ENCODE results near the gene PPP2R5C. TPM values are rescaled to one million over a fixed set of nuclear protein-coding genes. Genes with fewer than 3 reads are reported as not detected.

The PPP2R5C gene
- polyA plus RNA-seq, 1 donor from 2014 or later, result 111 TPM

DNA sequence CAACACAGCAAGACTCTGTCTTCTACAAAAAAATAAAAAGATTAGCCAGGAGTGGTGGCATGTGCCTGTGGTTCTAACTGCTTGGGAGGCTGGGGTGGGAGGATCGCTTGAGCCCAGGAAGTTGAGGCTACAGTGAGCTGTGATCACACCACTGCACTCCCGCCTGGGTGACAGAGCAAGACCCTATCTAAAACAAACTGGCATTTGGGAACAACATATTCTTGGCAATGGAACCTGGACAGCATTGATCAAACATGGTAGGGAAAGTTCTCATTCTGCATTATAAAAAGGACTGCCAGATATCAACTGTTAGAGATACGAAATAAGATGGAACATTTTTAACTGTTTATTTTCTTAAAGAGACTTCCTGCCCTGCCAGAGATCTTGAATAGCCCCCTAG, 81.5 kb downstream of the PPP2R5C start:
- H4K20me1 ChIP-seq (ENCODE audit: insufficient read depth), result peaks cover 2% of the 10 kb centered on the region
- H3K79me2 ChIP-seq (replicated peaks; ENCODE audit: insufficient read depth, low read length), result peaks cover 33% of the 10 kb centered on the region
- H3F3A ChIP-seq (ENCODE audit: insufficient read depth, low read length, poor library complexity, severe bottlenecking), result no peaks in the 10 kb centered on the region
- no peak for TF ChIP-seq MXI1 (conservative IDR thresholded peaks at IDR 0.05; ENCODE audit: poor library complexity, severe bottlenecking)
- TF ChIP-seq TAF1 (IDR thresholded peaks at IDR 0.05; ENCODE audit: low read depth), result no peak
- no peaks in the 10 kb centered on the region for H3K36me3 ChIP-seq (ENCODE audit: insufficient read depth, low read length)
- H3K27ac ChIP-seq (ENCODE audit: low read length), result no peak overlapping the region
- H3K4me3 ChIP-seq (ENCODE audit: low read length), result no peak overlapping the region
- no peaks in the 10 kb centered on the region for H3K9me3 ChIP-seq (ENCODE audit: low read length)
- no peak overlapping the region for H3K9ac ChIP-seq (ENCODE audit: low read length)
- H3K4me2 ChIP-seq (ENCODE audit: low read length), result no peak overlapping the region
- H3K9me2 ChIP-seq (ENCODE audit: insufficient read depth, low read length), result no peaks in the 10 kb centered on the region
- no peaks in the 10 kb centered on the region for H3K27me3 ChIP-seq (ENCODE audit: insufficient read depth, low read depth, low read length)
- no peak overlapping the region for H2AFZ ChIP-seq (ENCODE audit: low read depth, low read length)

DNA sequence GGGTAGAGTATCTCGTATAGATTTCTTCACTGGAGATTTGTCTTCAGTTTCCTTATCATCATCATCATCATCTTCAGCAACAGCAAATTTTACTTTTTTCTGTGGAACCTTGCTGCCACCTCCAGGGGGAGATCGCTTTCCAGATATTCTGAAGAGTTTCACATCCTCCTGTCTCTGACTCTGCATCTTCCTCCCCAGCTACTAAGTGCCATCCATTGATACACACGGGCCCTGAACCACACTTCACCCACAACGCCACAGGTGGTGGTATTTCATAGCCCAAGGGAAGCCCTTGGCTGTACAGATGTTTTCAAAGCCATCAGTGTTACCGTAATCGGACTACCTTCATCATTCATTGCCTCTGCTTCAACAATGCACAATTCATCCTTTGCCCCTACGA, 82.2 kb downstream of the PPP2R5C start:
- H3K9ac ChIP-seq (ENCODE audit: low read length), result no peak overlapping the region

More for the DNA sequence above, 82.2 kb downstream of the PPP2R5C start:
- Histone ChIP-seq H3K9me2 (ENCODE audit: insufficient read depth, low read length) (no peaks in the 10 kb centered on the region), H3K4me3 (ENCODE audit: low read length) (no peak overlapping the region), H4K20me1 (ENCODE audit: insufficient read depth) (peaks cover 2% of the 10 kb centered on the region), H2AFZ (ENCODE audit: low read depth, low read length) (no peak overlapping the region), H3F3A (ENCODE audit: insufficient read depth, low read length, poor library complexity, severe bottlenecking) (no peaks in the 10 kb centered on the region), H3K36me3 (ENCODE audit: insufficient read depth, low read length) (no peaks in the 10 kb centered on the region), H3K27ac (ENCODE audit: low read length) (no peak overlapping the region), H3K79me2 (replicated peaks; ENCODE audit: insufficient read depth, low read length) (peaks cover 36% of the 10 kb centered on the region), H3K9me3 (ENCODE audit: low read length) (no peaks in the 10 kb centered on the region), H3K27me3 (ENCODE audit: insufficient read depth, low read depth, low read length) (no peaks in the 10 kb centered on the region), H3K4me2 (ENCODE audit: low read length) (no peak overlapping the region)
- no peak for TF ChIP-seq MXI1 (conservative IDR thresholded peaks at IDR 0.05; ENCODE audit: poor library complexity, severe bottlenecking)
- TF ChIP-seq, protein P1, sequence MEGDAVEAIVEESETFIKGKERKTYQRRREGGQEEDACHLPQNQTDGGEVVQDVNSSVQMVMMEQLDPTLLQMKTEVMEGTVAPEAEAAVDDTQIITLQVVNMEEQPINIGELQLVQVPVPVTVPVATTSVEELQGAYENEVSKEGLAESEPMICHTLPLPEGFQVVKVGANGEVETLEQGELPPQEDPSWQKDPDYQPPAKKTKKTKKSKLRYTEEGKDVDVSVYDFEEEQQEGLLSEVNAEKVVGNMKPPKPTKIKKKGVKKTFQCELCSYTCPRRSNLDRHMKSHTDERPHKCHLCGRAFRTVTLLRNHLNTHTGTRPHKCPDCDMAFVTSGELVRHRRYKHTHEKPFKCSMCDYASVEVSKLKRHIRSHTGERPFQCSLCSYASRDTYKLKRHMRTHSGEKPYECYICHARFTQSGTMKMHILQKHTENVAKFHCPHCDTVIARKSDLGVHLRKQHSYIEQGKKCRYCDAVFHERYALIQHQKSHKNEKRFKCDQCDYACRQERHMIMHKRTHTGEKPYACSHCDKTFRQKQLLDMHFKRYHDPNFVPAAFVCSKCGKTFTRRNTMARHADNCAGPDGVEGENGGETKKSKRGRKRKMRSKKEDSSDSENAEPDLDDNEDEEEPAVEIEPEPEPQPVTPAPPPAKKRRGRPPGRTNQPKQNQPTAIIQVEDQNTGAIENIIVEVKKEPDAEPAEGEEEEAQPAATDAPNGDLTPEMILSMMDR (IDR thresholded peaks at IDR 0.05; ENCODE audit: poor library complexity, severe bottlenecking), result no peak
- no peak for TF ChIP-seq POLR2AphosphoS5 (IDR thresholded peaks at IDR 0.05)
- no peak for TF ChIP-seq EZH2 (IDR thresholded peaks at IDR 0.05; ENCODE audit: borderline replicate concordance, insufficient read depth, low read length, poor library complexity, severe bottlenecking)
- TF ChIP-seq EP300 (conservative IDR thresholded peaks at IDR 0.05; ENCODE audit: poor library complexity, severe bottlenecking), result no peak
- TF ChIP-seq SMC3 (conservative IDR thresholded peaks at IDR 0.05; ENCODE audit: poor library complexity), result no peak
- no peak for TF ChIP-seq RAD21 (conservative IDR thresholded peaks at IDR 0.05)
- TF ChIP-seq, protein P2, sequence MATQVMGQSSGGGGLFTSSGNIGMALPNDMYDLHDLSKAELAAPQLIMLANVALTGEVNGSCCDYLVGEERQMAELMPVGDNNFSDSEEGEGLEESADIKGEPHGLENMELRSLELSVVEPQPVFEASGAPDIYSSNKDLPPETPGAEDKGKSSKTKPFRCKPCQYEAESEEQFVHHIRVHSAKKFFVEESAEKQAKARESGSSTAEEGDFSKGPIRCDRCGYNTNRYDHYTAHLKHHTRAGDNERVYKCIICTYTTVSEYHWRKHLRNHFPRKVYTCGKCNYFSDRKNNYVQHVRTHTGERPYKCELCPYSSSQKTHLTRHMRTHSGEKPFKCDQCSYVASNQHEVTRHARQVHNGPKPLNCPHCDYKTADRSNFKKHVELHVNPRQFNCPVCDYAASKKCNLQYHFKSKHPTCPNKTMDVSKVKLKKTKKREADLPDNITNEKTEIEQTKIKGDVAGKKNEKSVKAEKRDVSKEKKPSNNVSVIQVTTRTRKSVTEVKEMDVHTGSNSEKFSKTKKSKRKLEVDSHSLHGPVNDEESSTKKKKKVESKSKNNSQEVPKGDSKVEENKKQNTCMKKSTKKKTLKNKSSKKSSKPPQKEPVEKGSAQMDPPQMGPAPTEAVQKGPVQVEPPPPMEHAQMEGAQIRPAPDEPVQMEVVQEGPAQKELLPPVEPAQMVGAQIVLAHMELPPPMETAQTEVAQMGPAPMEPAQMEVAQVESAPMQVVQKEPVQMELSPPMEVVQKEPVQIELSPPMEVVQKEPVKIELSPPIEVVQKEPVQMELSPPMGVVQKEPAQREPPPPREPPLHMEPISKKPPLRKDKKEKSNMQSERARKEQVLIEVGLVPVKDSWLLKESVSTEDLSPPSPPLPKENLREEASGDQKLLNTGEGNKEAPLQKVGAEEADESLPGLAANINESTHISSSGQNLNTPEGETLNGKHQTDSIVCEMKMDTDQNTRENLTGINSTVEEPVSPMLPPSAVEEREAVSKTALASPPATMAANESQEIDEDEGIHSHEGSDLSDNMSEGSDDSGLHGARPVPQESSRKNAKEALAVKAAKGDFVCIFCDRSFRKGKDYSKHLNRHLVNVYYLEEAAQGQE (IDR thresholded peaks at IDR 0.05; ENCODE audit: borderline replicate concordance), result no peak
- no peak for TF ChIP-seq TAF1 (IDR thresholded peaks at IDR 0.05; ENCODE audit: low read depth)
